GM06990 (cell line): ENCODE data around the gene CREG2.

Experiments used
- DNase-seq: peaks from one replicate; pipeline ENCODE4 v3.0.0-alpha.2; 2011; ENCODE audit not compliant: insufficient read length; ENCODE audit errors: extremely low read depth
- H3K27me3 ChIP-seq: replicated peaks from 2 replicates; pipeline ENCODE4 v1.6.0; 2011; ENCODE audit warnings: low read length; ENCODE audit not compliant: control insufficient read depth, insufficient read depth
- H3K36me3 ChIP-seq: 2 replicates; pipeline ENCODE4 v1.5.1; 2011; ENCODE audit warnings: low read length; ENCODE audit not compliant: control insufficient read depth, insufficient read depth
- H3K4me3 ChIP-seq: replicated peaks from 2 replicates; pipeline ENCODE4 v1.5.1; 2011; ENCODE audit warnings: low read depth, mild to moderate bottlenecking, control low read depth, low read length
- CTCF ChIP-seq: IDR thresholded peaks from 2 replicates; pipeline ENCODE4 v1.5.1; 2011; ENCODE audit warnings: low read length, control low read depth, mild to moderate bottlenecking, inconsistent platforms; ENCODE audit not compliant: insufficient read depth, poor library complexity, severe bottlenecking

Gene CREG2

GRCh38 chr2:101310090-101310833 is 77.0 kb downstream of the CREG2 start:
- no peak for TF ChIP-seq CTCF
- H3K4me3 ChIP-seq, result no peak overlapping the region

GRCh38 chr2:101308432-101309210 is 78.7 kb downstream of the CREG2 start, which contains the start of gene RNF149:
RNF149 (minus strand) TSS chr2:101308701; CDS start chr2:101308588, 113 bp downstream.
- H3K4me3 ChIP-seq, result peak within 1 kb of the TSS; percentile 71
- no peak for TF ChIP-seq CTCF
- peak; percentile 93 for DNase-seq

More at GRCh38 chr2:101310090-101310833, 77.0 kb downstream of the CREG2 start:
- no peaks in the 10 kb centered on the region; the same call in 1 of the 2 replicates for H3K27me3 ChIP-seq
- H3K36me3 ChIP-seq, result no peaks in the 10 kb centered on the region
- DNase-seq, result no peak

GRCh38 chr2:101307950-101308431 is 79.3 kb downstream of the CREG2 start:
- TF ChIP-seq CTCF, result no peak
- DNase-seq, result peak; percentile 66
- H3K27me3 ChIP-seq, result no peaks in the 10 kb centered on the region; the same call in 1 of the 2 replicates
- no peaks in the 10 kb centered on the region for H3K36me3 ChIP-seq
- H3K4me3 ChIP-seq, result peak overlapping the region; percentile 71

More at GRCh38 chr2:101308432-101309210, 78.7 kb downstream of the CREG2 start, which contains the start of gene RNF149:
- no peaks in the 10 kb centered on the region; the same call in 1 of the 2 replicates for H3K27me3 ChIP-seq
- no peaks in the 10 kb centered on the region for H3K36me3 ChIP-seq

GRCh38 chr2:101307503-101307902 is 79.8 kb downstream of the CREG2 start:
- H3K27me3 ChIP-seq, result no peaks in the 10 kb centered on the region
- peak overlapping the region; percentile 71 for H3K4me3 ChIP-seq
- DNase-seq, result no peak
- no peaks in the 10 kb centered on the region for H3K36me3 ChIP-seq
- no peak for TF ChIP-seq CTCF

GRCh38 chr2:101306410-101306809 is 80.9 kb downstream of the CREG2 start:
- Histone ChIP-seq H3K36me3 (no peaks in the 10 kb centered on the region), H3K27me3 (no peaks in the 10 kb centered on the region), H3K4me3 (peak overlapping the region; percentile 71)
- DNase-seq, result no peak
- no peak for TF ChIP-seq CTCF
